ENCODE results near the gene WDR20. TPM values are rescaled to one million over a fixed set of nuclear protein-coding genes. Genes with fewer than 3 reads are reported as not detected.

WDR20 gene
- total RNA-seq, 2 experiments from 2014 or later: 40.1 to 41.2 TPM

DNA sequence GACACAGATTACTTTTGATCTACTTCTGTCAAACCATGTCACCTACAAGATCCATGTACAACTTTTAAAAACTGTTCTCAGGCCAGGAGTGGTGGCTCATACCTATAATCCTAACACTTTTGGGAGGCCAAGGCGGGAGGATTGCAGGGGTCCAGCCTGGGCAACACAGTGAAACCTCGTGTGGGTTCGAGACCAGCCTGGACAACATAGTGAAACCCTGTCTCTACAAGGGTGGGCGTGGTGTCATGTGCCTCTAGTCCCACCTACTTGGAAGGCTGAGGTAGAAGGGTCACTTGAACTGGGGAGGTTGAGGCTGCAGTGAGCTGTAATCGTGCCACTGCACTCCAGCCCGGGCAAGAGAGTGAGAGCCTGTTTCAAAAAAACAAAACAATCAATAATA, 5.7 kb downstream of the WDR20 start:
- Mint-ChIP-seq H3K4me1 (ENCODE audit: low read depth) (peaks cover 54% of the 10 kb centered on the region), H3K36me3 (ENCODE audit: low read depth) (peaks cover 44% of the 10 kb centered on the region), H3K9me3 (no peaks in the 10 kb centered on the region), H3K27ac (no peak overlapping the region), H3K4me3 (no peak overlapping the region), H3K27me3 (no peaks in the 10 kb centered on the region)
- intact Hi-C loops (cut with DNase I, micrococcal nuclease): no loop called here
- H3K27ac ChIP-seq (ENCODE audit: low read depth in 1 of 2, low read length in 2 of 2): no peak overlapping the region
- TF ChIP-seq, protein P1, sequence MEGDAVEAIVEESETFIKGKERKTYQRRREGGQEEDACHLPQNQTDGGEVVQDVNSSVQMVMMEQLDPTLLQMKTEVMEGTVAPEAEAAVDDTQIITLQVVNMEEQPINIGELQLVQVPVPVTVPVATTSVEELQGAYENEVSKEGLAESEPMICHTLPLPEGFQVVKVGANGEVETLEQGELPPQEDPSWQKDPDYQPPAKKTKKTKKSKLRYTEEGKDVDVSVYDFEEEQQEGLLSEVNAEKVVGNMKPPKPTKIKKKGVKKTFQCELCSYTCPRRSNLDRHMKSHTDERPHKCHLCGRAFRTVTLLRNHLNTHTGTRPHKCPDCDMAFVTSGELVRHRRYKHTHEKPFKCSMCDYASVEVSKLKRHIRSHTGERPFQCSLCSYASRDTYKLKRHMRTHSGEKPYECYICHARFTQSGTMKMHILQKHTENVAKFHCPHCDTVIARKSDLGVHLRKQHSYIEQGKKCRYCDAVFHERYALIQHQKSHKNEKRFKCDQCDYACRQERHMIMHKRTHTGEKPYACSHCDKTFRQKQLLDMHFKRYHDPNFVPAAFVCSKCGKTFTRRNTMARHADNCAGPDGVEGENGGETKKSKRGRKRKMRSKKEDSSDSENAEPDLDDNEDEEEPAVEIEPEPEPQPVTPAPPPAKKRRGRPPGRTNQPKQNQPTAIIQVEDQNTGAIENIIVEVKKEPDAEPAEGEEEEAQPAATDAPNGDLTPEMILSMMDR (IDR thresholded peaks at IDR 0.05): no peak
- H3K27me3 ChIP-seq (ENCODE audit: control insufficient read depth in 1 of 2, insufficient read depth in 2 of 2, low read length in 2 of 2): no peaks in the 10 kb centered on the region
- DNase-seq (no peak), ATAC-seq (ENCODE audit: poor library complexity) (no peak)
- POLR2A ChIA-PET: no interaction called here
- H3K4me3 ChIP-seq (ENCODE audit: low read length): no peak overlapping the region
- H3K9me3 ChIP-seq (ENCODE audit: control insufficient read depth in 1 of 2, insufficient read depth in 1 of 2, low read length in 2 of 2): no peaks in the 10 kb centered on the region
- H3K4me1 ChIP-seq (ENCODE audit: insufficient read depth, low read length): peaks cover 23% of the 10 kb centered on the region
- H3K36me3 ChIP-seq (ENCODE audit: insufficient read depth, low read length): peaks cover 11% of the 10 kb centered on the region
- CTCF ChIA-PET: no interaction called here

DNA sequence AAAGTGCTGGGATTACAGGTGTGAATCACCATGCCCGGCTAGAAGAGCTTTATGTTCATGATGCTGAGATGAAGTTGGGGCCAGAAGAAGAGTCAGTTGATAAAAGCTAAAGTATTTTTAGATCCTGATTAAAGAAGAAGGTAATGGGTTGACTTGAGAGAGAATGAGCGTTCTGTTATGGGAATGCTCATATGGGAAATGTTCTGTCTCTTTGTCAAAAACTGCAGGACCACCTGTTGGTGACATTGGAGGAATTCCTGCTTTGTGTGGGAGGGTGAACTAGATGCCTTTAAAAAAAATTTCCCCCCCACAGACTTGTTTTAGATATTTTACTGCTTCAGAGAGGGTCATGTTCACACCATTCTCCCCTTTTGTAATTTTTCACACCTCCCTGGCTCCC, 6.7 kb downstream of the WDR20 start:
- Histone ChIP-seq H3K9me3 (ENCODE audit: control insufficient read depth in 1 of 2, insufficient read depth in 1 of 2, low read length in 2 of 2) (no peaks in the 10 kb centered on the region), H3K4me3 (ENCODE audit: low read length) (no peak overlapping the region), H3K27ac (ENCODE audit: low read depth in 1 of 2, low read length in 2 of 2) (no peak overlapping the region), H3K27me3 (ENCODE audit: control insufficient read depth in 1 of 2, insufficient read depth in 2 of 2, low read length in 2 of 2) (no peaks in the 10 kb centered on the region), H3K36me3 (ENCODE audit: insufficient read depth, low read length) (peaks cover 15% of the 10 kb centered on the region), H3K4me1 (ENCODE audit: insufficient read depth, low read length) (peaks cover 16% of the 10 kb centered on the region)
- peaks cover 55% of the 10 kb centered on the region for H3K4me1 Mint-ChIP-seq (ENCODE audit: low read depth)
- TF ChIP-seq, protein P1 (IDR thresholded peaks at IDR 0.05): no peak
- H3K36me3 Mint-ChIP-seq (ENCODE audit: low read depth): peaks cover 45% of the 10 kb centered on the region
- intact Hi-C loops (cut with DNase I, micrococcal nuclease): no loop called here
- H3K27ac Mint-ChIP-seq: no peak overlapping the region
- no peak for DNase-seq
- ChIA-PET POLR2A (no interaction called here), CTCF (no interaction called here)
- ATAC-seq (ENCODE audit: poor library complexity): no peak
- H3K4me3 Mint-ChIP-seq: peak overlapping the region; percentile 6
- H3K27me3 Mint-ChIP-seq: no peaks in the 10 kb centered on the region
- no peaks in the 10 kb centered on the region for H3K9me3 Mint-ChIP-seq

DNA sequence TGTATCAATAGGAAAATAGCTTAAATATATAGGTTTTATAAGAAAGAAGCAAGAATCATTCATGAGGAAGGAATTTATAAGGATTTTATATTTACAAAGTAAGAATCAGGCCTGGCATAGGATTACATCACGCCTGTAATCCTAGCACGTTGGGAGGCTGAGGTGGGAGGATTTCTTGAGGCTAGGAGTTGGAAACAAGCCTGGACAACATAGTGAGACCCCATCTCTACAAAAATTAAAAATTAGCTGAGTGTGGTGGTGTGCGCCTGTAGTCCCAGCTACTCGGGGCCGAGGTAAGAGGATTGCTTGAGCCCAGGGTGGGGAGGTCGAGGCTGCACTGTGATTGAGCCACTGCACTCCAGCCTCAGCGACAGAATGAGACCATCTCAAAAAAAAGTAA, 10.4 kb downstream of the WDR20 start:
- DNase-seq: no peak
- Histone ChIP-seq H3K9me3 (ENCODE audit: control insufficient read depth in 1 of 2, insufficient read depth in 1 of 2, low read length in 2 of 2) (no peaks in the 10 kb centered on the region), H3K4me3 (ENCODE audit: low read length) (no peak overlapping the region), H3K27me3 (ENCODE audit: control insufficient read depth in 1 of 2, insufficient read depth in 2 of 2, low read length in 2 of 2) (no peaks in the 10 kb centered on the region), H3K27ac (ENCODE audit: low read depth in 1 of 2, low read length in 2 of 2) (no peak overlapping the region), H3K36me3 (ENCODE audit: insufficient read depth, low read length) (peaks cover 29% of the 10 kb centered on the region), H3K4me1 (ENCODE audit: insufficient read depth, low read length) (peaks cover 22% of the 10 kb centered on the region)
- H3K9me3 Mint-ChIP-seq: no peaks in the 10 kb centered on the region
- no peaks in the 10 kb centered on the region for H3K27me3 Mint-ChIP-seq
- intact Hi-C loops (cut with DNase I, micrococcal nuclease): no loop called here
- POLR2A ChIA-PET: no interaction called here
- CTCF ChIA-PET: no interaction called here
- H3K27ac Mint-ChIP-seq: no peak overlapping the region
- peaks cover 76% of the 10 kb centered on the region for H3K36me3 Mint-ChIP-seq (ENCODE audit: low read depth)
- H3K4me1 Mint-ChIP-seq (ENCODE audit: low read depth): peaks cover 79% of the 10 kb centered on the region
- TF ChIP-seq, protein P1 (IDR thresholded peaks at IDR 0.05): no peak
- H3K4me3 Mint-ChIP-seq: no peak overlapping the region
- ATAC-seq (ENCODE audit: poor library complexity): no peak

Measured in CD4-positive, alpha-beta T cell (primary cell).